Renal cortex interstitium (tissue), 11 donors: Measurements from ENCODE around the gene ZNF554. TPM values are rescaled to one million over a fixed set of nuclear protein-coding genes. Genes with fewer than 3 reads are reported as not detected.
"Not testable (repeated sequence)": the region's sequence is repeated elsewhere in the genome, so short reads cannot be mapped to it uniquely, and the experiment has no call there.

Source experiments
- DNase-seq, 11 donors: peaks; one replicate each; pipeline ENCODE4 v3.0.0-alpha.2; 2013; ENCODE audit warnings: low read depth in 9 of 11, low spot score in 4 of 11; ENCODE audit errors: extremely low read depth in 1 of 11
- polyA plus RNA-seq, 3 donors: library from polyadenylated mRNA; unstranded; fragments of 120-200 nt; gene quantifications; one replicate each; pipeline ENCODE4 v1.2.1, GENCODE V29; 2013; ENCODE audit not compliant: insufficient read length in 3 of 3

The ZNF554 gene
- polyA plus RNA-seq, 3 donors: 8.3 to 11.3 (median 10.3) TPM

DNA sequence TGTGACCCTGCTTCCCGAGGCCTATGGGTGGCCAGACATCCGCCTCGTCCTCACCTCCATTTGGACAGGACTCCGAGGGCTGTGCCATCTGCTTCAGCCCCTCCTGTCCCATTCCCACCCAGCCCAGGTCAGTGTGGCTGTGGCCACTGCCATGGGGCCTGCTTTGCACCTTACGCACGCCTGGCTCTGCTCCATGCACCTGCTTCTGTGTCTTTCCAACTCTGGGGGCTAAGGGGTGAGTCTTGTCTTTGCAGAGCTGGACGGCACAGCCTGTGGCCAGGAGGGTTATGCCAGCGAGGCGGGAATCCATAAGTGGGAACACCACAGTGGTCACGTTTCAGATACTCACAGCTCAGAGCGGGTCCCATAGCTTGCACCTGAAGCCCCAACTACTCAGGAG, 5.2 kb upstream of the ZNF554 start:
- no peak for DNase-seq

DNA sequence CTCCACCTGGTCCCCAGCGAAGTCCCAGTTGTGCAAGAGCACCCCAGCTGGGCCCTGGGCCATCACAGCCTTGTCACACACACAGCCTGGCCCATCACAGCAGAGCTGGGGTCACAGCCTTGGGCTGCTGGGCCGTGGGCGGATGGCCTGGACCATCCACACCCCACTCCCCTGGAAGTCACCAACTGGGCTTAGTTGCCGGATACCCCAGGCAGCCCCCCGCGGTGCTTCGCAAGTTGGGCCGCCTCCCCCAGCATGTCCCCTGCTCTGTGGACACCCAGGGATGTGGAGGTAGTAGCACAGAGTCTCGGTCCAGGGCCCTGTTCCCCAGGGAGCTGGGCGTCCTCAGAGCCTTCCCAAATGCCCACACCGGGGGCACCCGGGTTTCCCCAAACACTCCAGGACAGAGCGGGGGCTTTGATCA, 4.5 kb upstream of the ZNF554 start:
- DNase-seq: no peak

DNA sequence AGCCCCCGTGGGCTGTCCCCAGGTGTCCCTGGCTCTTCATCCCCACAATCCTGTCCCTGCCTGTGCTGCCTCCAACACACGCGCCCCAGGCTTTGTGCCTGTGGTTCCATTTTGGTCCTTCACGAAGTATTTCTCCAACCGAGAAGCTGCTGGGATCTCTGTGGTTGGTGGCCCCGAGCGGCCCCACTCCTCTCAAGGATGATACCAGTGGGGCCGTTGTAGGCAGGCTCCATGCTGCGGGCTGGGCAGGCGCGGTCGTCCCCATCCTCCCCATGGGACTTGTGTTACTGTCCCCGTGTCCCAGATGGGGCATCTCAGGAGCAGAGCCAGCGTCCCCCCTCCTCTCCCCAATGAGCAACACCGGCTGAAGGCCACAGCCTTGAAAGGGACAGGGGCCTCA, 3.7 kb upstream of the ZNF554 start:
- DNase-seq: no peak

DNA sequence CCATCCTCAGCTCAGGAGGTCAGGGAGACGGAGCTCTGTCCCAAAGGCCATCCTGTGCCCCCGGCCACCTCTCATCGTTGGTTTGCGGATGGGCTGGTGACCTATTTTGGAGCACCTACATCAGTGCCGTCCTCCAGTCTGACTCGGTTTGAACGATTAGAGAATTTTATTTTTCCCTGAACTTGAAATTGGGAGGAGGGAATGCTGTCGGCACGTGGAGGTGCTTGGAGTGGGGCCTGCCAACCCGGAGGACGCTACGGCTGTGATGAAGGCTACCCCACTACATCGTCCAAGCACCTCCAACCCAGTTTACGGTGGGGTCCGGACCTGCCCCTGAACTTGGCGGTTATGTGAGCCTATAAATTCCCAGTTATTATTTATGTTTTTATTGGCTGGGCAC, 3.0 kb upstream of the ZNF554 start:
- no peak for DNase-seq

DNA sequence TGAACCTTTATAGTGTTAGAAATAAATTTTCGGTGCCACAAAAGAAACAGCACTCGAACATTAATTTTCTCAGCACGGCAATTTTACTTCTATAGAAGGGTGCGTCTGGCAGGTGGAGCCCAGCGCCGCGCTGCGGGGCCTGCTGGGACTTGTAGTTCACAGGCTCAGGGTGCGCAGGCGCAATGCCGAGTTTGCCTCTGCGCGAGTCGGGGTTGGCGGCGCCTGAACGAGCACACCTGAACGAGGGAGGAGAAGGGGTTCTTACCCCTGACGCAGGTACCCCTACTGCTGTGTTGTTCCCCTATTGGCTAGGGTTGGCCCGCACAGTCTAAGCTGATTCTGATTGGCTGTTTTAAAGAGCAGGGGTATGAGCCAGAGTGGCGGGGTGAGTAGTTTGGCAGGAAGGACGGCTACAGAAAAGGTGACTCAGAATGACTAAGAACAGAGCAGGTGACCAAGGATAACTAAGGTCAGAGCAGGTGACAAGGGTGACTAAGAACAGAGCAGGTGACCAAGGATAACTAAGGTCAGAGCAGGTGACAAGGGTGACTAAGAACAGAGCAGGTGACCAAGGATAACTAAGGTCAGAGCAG, 2.3 kb upstream of the ZNF554 start:
- not testable (repeated sequence) for DNase-seq

DNA sequence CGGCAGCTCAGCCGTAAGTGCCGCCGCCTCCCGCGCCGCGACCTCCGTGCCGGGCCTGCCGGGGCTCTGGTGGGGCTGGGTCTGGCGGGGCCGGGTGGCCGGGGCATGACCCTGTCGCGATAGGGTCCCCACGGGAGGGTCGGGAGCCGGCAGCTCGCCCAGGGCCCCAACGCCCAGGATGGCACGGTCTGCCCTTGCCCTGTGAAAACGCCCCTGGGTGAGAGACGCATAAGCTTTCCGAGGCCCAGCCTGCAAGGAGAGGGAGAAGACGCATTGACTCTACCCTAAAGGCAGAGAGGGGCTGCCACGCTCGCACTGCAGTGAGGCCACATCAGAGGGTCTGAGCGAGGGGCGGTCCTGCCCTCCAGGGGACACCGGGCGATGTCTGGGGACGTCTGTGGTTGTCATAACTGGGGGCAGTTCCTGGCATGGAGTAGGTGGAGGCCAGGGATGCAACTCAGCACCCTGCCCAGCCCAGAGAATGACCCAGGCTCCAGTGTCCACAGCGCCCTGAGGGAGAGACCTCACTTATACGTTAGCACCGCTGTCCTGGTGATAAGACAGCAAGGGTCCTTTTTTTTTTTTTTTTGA, 539 bp downstream of the ZNF554 start:
- DNase-seq: peak in 2 of 11 donors; percentile 7

DNA sequence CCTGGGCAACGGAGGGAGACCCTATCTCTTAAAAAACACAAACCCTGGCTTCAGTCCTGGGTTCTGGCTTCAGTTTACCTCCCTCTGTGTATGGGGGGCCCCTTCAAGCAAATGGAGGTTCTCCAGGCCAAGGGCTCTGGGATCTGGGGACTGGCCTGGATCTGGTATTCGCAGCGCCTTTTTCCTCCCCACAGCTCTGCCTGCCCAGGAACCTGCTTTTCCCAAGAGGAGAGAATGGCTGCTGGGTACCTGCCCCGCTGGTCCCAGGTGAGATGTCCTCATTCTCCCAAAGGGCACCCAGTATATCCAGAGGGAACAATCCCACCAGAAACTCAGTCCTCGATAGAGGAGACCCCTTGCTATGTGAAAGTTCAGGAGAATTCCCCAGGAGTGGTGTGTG, 3.2 kb downstream of the ZNF554 start:
- no peak for DNase-seq

DNA sequence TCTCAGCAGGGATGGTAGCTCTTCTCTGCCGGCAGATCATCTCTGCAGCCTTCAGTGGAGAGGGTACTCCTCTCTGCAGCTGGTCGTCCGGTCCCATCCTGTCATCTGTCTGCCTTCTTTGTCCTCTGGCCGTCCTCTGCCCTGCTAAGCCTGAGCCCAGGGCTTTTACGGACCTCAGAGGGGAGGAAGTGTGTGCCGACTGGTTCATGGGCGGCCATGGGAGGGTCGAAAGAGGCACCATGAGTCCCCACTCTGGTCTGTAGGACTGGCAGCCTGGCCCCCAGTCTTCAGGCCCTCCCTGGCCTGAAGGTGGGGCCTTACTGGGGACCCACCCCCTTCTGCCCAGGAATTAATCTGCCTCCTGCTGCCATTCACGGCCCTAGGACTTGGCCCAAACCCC, 4.0 kb downstream of the ZNF554 start:
- no peak for DNase-seq

DNA sequence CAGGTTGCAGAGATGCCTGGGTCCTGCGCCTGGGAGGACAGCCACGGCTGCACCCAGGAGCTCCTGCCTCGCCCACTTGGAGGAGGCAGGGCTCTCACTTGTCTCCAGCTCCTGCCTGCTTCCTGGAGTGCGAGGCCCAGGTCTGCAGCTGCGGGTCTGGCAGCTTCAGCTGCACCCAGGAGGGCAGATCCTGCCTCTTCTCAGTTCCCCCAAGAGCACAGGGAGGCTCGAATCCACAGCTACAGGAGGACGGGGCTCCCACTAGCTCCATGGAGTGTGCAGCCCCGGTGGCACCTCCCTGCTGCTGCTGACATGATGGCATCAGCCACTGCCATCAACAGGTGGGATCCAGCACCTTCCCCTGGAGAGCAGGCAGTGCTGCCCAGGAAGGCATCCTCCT, 4.5 kb downstream of the ZNF554 start:
- no peak for DNase-seq

DNA sequence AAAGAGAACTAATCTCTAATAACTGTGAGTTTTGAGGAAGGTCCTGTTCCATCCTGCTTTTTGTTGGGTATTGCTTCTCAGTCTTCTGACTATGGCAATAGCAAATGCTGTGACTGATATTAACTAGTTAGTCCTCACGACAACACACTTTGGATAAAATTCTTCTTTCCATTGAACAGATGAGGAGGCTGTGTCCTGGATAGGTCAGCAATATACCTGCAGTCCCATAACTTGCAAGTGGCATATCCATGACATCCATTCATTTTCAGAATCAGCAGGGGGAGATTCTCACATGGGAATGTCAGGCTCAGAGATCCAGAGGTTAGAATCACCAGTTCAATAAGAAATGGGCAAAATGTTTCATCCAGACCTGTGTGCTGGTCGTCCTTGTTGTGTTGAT, 7.4 kb downstream of the ZNF554 start:
- DNase-seq: no peak

DNA sequence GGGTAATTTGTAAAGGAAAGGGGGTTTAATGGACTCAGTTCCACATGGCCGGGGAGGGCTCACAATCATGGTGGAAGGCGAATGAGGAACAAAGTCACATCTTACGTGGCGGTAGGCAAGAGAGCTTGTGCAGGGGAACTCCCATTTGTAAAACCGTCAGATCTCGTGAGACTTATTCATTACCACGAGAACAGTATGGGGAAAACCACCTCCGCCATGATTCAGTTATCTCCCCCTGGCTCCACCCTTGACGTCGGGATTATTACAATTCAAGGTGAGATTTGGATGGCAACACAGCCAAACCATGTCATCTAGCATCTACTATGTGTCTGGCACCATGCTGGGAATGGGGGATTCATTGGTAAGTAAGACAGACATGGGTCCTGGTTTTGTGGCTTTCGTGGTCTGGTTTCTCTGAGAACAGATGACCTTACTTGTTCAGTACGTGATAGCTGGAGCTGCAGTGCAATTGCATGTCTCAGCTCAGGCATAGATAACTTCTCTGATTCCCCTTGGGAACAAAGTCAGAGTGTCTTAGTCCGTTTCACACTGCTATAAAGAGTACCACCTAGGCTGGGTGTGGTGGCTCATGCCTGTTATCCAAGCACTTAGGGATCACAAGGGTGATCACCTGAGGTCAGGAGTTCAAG, 8.3 kb downstream of the ZNF554 start:
- DNase-seq: no peak

DNA sequence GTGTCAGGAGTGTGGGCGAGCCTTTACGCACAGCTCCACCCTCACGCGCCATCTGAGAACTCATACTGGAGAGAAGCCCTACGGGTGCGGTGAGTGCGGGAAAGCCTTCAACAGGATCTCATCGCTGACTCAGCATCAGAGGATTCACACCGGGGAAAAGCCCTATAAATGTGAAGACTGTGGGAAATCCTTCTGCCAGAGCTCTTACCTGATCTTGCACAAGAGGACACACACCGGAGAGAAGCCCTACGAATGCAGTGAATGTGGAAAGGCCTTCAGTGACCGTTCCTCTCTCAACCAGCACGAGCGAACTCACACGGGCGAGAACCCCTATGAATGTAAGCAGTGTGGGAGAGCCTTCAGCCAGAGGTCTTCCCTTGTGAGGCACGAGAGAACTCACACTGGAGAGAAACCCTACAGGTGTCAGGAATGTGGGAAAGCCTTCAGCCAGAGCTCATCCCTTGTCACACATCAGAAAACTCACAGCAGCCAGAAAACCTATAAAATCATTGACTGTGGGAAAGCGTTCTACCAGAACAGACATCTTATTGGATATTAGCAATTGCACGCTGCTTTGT, 14.7 kb downstream of the ZNF554 start:
- no peak for DNase-seq

DNA sequence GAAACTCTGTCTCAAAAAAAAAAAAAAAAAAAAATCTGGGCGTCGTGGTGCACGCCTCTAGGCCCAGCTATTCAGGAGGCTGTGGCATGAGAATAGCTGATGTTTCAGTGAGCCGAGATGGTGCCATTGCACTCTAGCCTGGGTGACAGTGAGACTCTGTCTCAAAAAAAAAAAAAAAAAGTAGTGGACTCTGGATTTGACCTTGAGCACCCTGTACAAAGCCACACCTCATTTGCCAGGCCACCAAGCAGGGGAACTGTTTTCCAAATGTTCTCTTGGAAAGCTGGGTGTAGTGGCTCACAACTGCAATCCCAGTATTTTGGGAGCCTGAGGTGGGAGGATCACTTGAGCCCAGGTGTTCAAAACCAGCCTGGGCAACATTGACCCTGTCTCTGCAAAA, 17.8 kb downstream of the ZNF554 start:
- DNase-seq: no peak

DNA sequence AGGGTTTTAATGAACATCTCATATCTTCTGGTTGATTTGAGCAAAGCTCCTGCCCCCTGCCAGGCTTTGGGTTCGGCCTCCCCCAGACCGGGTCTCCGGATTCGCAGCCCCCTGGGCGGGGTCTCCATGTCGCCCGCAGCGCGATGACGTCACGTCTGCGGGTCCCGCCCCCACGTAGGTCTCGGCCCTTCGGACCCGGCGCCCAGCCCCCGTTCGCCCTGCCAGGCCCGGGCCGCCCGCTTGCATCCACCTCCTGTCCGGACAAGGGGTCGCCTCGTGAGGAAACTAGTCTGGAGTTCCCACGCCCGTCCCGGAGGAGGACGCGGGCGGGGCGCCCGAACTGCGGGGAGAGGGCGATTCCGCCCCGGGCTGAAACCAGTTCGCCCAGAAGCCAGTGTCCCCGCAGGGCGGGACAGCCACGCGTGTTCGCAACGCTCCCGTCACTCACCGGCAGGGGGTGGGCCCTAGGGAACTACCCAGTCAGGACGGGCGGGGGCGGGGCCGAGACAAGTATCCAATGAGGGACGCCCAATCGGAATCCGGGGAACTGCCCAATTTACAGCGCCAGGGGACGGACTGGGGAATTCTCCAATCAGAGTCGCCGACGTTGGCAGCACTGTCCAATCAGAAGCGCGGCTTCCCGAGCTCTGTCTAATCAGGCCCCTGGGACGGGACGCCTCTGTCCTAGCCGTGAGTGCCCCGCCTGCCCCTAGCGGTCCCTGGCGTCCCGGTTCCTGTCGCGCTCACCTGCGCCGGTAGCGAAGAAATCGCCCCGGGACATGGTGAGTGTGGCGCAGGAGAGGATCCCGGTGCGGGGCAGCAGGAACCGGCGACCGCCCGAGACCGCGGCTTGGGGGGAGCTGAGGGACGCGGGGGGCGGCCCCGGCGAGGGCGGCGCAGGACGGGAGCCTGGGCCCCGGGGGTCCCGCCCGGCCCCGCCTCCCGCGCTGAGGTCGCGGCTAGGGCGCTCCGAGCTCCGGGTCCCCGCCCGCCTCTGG, 21.4 kb downstream of the ZNF554 start, which contains the start of gene ZNF555:
Gene ZNF555 (plus strand): TSS at position 682 of the 998 bp plus-strand sequence. CDS start 98 bp downstream, at position 780.
- peak; percentile 97 to 99 (median 99) for DNase-seq

DNA sequence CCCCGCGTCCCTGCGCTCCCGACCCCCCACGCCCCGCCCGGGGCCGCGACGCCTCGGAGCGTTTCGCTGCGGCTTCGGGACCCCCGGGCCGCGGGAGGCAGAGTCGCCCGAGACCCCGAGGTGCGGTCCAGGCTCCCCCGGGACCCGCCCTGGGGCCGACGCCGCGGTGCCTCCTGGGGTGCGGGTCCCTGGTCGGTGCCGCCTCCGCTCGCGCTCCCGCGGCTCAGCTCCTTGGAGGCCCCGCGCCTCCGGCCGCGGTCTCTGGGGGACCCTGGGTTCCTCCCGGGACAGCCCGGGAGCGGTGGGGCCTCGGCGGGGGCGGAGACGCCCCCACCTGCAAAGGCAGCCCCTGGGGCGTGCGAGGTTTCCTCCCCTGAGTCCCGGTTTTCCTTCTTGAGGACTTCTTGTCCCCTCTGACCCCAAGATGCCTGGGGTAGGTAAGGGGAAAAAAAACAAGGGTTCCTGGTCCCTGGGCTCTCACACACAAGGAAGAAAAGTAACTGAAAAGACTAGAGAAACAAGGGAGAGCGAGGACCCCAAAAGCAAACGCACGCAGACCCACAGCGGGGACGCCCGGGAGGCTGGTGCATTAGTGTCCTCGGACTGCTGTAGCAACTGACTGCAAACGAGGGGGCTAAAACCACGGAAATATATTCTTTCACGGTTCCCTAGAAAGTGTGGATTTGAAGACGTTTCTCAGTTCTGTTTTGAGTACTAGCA, 22.3 kb downstream of the ZNF554 start:
- DNase-seq: no peak

DNA sequence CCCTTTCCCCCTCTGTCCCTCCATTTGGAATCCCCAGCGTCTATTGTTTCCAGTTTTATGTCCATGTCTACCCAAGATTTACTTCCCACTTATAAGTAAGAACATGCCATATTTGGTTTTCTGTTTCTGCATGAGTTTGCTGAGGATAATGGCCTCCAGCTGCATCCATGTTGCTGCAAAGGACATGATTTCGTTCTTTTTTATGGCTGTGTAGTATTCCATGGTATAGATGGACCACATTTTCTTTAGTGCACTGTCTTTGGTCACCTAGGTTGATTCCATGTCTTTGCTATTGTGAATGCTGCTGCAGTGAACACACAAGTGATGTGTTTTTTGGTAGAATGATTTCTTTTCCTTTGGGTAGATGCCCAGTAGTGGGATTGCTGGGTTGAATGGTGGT, 25.4 kb downstream of the ZNF554 start:
- no peak for DNase-seq

DNA sequence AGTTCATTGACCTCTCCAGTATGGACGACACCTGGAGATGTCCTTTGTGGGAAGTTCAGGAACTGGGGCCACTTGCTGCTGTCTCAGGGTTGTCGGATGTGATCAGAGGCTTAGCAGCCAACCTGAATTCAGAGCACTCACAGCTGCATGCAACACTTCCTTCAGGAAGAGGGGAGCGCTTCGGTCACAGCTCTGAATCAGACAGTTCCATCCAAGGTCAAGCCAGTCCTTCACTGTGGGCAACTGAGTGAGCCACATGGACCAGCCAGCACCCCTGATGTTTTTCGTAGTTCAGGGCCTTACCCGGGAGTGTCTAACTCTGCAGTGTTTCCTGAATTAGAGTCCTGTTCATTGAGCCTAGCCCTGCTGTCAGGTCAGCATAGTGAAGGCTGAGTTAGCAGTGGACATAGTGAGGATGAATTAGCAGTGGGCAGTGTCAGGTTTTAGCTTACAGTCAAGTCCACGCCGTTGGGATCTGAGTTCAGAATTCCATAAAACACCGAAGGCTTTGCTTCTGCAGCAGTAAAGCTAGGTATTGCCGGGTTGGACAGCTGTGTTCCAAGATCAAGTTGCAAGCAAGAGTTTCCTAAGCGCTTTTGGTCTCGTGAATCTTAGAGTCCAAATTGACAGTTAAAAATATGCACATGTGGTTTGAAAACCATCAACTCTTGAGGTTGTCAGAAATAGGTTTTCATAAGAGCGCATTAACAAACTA, 26.7 kb downstream of the ZNF554 start:
- DNase-seq: no peak

DNA sequence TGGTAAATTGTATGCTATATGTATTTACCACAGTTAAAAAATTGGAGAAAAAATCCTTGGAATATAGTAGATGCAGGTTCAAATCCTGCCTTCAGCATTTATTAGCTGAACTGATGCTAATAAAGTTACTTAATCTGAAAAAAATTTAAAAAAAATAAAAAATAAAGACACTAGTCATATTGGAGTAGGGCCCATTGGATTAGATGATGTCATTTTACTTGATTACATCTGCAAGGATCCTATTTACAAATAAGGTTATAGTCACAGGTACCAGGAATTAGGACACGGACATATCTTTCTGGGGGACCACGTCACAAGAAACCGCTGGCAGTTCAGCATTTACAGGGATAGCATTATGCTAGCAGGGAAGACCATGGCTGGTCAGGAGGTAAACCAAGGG, 27.8 kb downstream of the ZNF554 start:
- DNase-seq: no peak
